Measurements from ENCODE around the gene GADL1. TPM values are rescaled to one million over a fixed set of nuclear protein-coding genes. Genes with fewer than 3 reads are reported as not detected.

Gene GADL1
- polyA plus RNA-seq, 4 donors = 2.8 to 4.3 (median 3.8) TPM

DNA sequence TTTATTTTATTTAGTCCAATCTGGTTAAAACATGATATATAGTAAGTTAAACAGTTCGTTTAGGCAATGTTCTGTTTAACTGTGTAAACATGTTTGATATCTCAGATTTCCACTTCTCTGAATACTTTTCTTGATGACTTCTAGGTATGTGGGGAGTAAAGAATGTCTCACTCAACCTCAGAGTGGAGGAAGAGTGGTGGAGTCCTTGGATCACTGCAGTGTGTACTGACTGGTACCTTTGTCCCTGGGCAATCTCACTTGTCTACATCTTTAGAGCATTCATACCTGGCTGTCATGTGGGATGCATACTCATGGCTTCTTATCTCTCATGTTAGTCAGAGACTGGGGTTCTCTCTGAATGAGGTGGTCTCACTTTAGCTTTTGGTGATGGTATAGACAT, 15.6 kb downstream of the GADL1 start:
- no peak for DNase-seq (ENCODE audit: low read depth in 4 of 4, low spot score in 3 of 4)

DNA sequence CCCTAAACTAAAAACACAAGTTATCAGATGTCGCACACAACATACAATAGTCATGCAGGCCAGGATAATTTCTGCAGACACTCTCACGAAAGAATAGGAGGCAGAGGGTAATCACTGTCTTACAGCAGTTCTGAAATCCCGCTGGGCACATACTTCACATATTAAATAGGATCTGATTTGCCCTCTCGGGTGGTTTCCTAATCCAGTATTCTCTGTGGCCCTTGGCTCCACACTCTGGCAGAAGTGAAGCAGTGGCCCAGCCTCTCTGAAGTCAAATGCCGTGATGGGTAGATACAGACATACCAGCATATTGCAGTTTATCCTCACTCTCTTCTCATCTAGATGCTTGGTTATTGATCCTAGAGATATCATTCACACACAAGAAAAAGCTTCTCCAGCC, 19.0 kb downstream of the GADL1 start:
- no peak for DNase-seq (ENCODE audit: low read depth in 4 of 4, low spot score in 3 of 4)

DNA sequence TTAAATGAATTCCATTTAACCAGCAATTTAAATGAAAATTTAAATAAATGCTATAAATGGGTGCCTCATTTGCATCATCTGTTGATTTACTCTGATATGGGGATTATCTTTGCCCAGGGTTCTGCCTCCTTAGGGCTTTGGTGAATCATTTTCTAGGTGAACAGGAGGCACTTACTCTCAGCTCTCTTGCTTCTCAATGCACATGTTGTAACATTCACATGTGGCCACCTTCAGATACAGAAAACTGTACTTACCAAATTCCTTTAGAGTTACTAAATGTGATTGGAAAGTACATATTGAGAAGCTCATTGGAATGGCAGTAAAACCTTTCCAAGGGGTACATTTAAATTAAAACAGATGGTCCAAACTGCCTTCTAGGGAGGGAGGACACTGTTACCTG, 20.8 kb downstream of the GADL1 start:
- no peak for DNase-seq (ENCODE audit: low read depth in 4 of 4, low spot score in 3 of 4)

DNA sequence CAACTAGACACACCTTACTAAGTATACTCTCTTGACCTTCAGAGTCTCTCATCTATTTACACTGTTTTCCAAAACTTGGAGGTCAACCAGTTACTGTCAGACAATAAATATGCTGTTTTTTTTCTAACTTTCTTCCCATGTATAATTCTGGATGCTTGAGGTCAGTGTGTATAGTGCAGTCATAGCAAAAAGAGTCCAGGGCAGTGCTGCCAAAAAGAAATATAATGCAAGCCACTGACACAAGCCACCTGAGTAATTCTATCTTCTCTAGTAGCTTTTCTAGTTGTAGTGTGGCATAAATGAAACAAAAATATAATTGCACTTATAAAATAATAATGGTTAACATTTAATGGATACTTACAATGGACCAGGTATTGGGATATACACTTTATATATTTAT, 21.6 kb downstream of the GADL1 start:
- no peak for DNase-seq (ENCODE audit: low read depth in 4 of 4, low spot score in 3 of 4)

DNA sequence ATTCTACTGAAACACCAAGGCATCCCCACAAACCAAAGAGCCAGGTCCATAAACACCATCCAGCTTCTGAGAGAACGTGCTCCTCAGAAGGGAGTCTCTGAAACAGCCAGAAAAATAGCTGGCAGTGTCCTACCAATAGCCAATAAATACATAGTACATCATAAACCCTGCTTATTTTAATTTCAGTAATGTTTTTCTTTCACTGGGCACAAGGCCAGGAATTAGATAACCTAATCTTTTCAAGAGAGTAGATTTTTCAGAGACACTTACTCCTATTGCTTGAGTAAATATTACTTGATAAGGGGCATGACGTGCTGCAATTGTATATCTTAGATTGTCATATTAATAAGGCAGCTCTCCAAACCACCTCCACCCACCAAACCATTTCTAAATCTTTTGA, 22.7 kb downstream of the GADL1 start:
- DNase-seq (ENCODE audit: low read depth in 4 of 4, low spot score in 3 of 4) = no peak

DNA sequence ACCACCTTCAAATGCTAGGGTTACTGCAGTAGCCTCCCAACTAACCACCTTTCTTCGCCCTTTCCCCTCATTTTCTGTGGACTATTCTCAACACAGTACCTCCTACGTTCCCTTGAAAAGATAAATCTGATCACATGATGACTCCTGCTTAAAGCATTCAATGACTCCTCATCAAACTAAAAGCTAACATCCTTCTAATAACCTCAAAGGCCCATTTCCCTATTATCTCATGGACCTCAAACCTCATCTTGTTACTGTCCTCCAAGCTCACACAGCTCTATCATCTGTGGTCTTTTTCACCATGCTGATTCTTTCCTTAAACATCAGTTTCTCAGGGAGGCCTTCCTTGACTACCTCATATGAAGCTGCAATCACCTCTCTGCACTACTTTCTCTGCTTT, 29.6 kb downstream of the GADL1 start:
- DNase-seq (ENCODE audit: low read depth in 4 of 4, low spot score in 3 of 4) = no peak

DNA sequence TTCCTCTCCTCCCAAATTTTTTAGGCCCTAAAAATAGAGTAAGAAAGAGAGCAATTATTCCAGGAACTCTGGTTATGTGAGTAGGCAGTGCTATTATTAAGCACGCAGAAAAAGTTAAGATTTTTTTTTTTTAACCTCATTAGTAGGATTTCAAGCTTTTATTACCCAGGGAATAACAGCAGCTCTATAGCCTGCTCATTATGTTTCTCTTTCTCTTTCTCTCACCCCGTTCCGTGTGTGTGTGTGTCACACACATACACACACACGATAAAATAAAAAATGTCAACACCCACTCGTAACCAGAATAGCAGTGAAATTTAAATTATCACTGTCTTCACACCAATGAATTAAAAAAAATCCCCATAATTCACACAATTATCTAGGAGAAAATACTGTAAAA, 30.3 kb downstream of the GADL1 start:
- no peak for DNase-seq (ENCODE audit: low read depth in 4 of 4, low spot score in 3 of 4)

DNA sequence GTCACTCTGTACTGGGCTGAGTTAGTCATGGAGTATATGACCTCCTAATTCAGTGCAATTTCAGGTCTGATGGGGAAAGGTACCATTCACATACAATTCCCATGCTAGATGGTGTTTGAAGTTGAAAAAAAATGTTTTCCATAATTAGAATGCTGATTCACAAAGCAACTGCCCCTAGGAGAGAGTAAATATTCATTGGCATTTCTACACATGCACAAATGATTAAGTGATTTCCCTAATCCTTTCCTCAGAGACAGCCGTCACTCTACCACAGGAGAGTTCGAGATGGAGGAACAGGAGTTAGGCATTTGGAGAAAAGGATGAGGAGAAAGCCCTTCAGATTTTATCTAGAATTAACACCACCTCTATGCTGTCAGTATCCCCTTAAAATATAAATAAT, 32.5 kb downstream of the GADL1 start:
- no peak for DNase-seq (ENCODE audit: low read depth in 4 of 4, low spot score in 3 of 4)

DNA sequence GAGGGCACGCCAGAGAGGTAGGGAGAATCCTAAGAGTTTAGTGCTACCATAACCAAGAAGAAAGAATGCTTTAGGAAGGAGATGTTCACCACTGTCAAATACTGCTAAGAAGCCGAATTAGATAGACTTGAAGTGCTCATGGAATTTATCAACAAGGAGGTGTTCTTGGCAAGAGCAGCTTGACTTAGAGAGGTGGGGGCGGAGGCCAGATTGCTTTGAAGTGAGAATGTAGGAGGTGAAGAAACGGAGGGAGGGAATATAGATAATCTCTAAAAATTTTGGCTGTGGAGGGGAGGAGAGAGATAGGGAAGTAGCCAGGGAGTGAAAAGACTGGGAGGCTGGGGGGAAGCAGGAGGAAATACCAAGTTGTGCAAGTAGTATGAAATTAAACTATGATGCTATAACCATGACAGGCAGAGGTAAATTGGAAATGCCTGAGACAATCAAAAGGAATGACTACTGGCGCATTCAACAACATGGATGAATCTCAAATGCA, 35.5 kb downstream of the GADL1 start:
- DNase-seq (ENCODE audit: low read depth in 4 of 4, low spot score in 3 of 4) = no peak

DNA sequence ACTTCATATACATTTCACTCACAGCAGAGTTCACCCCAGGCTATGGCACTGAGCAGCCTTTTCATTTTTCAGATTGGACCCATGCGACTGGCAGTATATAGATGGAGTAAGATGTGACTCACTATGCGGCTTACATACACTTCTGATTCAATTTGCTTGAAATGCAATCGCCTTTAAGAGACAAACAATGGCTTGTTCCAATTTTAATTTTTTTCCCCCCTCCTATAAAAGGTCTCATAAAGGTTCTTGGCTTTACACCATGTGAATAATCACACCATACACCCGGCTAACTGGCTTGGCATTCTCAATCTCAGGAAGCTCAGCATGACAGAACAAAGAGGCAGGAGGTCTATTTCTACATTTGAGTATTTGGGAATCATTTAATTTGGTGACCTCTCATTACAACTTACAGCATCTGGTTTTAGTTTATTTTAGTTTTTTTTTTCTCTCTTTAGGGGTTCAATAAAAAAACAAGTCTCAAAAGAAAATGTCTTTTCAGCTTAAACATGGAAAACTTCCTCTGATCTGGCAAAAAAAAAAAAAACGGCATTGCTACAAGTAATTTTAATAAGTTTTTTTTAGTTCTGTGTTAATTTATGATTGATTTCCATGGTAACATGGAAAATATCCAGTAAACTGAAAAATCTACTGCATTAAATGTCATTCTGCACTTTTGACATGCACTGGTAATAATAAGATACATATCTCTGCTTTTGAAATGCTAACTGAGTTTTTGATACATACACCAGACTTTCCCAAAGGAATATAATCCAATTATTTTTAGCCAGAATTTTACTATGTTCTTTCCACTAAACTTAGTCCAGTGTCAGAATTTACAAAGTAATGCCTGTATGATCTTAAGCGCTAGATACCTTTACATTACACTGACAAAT, 38.8 kb downstream of the GADL1 start:
- no peak for DNase-seq (ENCODE audit: low read depth in 4 of 4, low spot score in 3 of 4)

DNA sequence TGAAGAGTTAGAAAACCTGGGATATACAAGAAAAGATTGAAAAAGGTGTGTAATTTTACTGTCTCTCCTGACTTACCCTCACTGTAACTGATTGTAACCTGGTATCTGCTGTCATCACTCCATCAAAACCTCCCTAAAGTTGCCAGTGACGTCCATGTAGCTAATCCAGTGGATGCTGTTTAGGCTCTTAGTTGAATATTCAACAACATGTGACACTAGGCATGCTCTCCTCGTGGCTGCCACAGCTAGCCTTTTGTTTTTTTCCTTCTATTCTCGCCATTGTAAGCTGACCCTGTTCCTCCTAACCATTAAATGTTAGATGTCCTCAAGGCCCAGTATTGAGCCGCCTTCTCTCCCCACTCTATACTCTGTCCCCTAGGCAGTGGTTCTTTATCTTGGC, 41.6 kb downstream of the GADL1 start:
- DNase-seq (ENCODE audit: low read depth in 4 of 4, low spot score in 3 of 4) = no peak

DNA sequence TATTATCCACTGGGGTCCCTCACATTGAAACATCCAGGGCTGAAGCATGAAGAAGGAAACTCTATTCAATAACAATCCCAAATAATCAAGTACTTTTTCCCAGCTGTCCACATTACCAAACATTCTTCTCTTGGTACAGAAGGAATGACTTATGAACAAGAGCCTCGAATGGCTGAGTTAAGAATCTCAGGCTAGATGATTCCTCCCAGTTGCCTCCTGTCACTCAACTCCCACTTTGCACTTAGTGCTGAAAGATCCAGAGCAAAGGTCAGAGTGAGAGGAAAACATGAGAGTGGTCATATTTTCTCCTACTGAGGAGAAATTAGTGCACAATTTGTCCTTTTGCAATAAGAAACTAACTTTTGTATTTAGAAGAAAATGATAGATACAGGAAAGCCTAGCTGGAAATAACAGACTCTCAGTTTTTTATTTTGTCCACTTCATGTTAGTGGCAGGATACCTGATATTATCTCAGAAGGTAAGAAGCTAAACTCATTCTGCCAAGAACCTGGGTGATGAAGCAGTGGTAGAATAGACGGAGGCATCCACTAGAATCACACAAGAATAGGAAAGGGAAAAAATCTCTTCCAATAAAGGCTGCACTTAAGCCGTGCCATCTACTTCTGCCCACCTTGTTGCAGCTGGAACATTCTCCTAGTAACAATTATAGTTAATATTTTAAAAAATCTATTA, 46.2 kb downstream of the GADL1 start:
- no peak for DNase-seq (ENCODE audit: low read depth in 4 of 4, low spot score in 3 of 4)

DNA sequence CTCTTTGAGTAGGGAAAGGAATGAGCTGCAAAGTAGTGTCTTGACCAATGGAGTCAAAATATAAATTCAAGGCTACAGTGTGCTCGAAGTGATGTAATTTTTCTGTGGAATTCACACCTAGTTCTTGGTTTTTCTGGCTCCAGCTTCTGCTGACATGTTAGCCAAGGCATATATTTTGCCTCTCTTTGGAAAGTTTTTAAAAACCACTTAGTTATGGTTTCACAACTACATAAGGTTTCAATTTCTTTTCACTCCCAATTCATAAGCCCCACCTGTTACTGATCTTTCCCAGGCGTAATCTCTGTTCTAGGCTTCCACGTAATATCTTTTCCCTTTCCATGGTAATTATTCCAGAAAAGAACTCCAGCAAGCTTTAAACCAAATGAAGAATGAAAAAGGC, 46.9 kb downstream of the GADL1 start:
- no peak for DNase-seq (ENCODE audit: low read depth in 4 of 4, low spot score in 3 of 4)

DNA sequence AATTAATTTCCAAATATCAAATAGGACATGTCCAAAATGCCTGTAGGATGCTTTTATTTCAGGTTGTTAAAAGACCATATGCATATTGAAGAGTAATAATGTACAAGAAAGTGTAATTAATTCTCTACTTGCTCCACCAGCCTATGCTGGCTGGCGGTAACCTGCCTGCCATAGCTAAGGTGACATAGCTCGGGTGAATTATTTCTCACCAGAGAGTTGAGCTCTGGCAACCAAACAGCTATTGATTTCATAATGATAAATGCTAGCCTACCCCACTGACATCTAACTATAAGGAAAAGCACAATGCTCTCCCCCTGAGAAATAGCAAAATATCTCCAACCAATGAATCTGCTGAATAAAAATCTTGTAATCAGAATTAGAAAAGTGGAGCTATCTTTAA, 48.9 kb downstream of the GADL1 start:
- DNase-seq (ENCODE audit: low read depth in 4 of 4, low spot score in 3 of 4) = no peak

DNA sequence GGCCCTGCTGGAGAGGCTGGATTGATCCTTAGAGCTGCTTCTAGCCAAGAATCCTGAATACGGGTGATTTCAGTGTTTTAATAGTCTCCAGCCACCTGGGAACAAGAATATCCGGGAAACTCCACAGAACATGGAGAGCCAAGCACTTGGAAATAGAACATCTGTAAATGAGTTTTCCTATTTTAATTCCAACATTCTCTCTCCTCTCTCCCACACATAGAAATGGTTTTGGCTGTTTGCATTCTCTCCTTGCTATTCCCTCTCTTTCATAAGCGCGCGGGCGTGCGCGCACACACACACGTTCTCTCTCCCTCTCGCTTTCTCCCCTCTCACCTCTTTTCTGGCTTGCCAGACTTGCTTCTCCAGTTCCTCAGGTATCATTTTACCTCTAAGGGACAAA, 50.6 kb downstream of the GADL1 start:
- DNase-seq (ENCODE audit: low read depth in 4 of 4, low spot score in 3 of 4) = no peak

DNA sequence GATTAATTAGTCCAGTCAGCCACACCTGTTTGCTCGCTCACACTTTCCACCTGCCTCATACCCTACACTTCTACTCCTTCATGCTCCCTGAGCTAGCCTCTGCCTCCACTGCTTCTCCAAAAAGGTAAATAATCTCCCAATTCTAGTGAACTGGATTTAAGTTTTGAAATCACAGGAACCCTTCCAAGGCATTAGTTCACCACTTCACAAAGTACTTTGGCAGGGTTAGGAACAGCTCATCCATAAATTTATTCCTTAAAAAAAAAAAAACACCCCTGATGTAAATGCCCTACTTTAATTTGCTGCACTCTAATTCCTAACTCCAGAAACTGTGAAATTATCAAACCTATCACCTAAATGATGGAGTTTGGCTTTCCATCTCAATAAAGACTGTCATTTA, 58.3 kb downstream of the GADL1 start:
- no peak for DNase-seq (ENCODE audit: low read depth in 4 of 4, low spot score in 3 of 4)

DNA sequence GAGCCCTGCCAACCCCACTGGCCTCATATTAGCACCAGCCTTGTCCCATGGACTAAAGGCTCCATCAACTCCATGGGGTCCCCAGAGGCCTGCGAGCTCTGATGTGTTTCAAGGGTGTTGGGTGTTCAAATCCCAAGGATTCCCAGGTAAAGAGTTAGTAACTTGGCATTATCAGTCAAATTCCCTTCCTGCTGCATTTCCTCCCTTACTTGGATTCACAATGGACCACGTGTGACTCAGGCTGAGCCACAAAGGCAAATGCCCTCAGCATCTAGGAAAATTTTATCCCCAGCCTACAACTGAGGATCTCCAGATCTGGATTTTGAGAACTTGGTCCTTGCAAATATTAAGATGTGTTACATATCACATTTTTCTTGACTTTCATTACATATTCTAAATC, 58.8 kb downstream of the GADL1 start:
- no peak for DNase-seq (ENCODE audit: low read depth in 4 of 4, low spot score in 3 of 4)

DNA sequence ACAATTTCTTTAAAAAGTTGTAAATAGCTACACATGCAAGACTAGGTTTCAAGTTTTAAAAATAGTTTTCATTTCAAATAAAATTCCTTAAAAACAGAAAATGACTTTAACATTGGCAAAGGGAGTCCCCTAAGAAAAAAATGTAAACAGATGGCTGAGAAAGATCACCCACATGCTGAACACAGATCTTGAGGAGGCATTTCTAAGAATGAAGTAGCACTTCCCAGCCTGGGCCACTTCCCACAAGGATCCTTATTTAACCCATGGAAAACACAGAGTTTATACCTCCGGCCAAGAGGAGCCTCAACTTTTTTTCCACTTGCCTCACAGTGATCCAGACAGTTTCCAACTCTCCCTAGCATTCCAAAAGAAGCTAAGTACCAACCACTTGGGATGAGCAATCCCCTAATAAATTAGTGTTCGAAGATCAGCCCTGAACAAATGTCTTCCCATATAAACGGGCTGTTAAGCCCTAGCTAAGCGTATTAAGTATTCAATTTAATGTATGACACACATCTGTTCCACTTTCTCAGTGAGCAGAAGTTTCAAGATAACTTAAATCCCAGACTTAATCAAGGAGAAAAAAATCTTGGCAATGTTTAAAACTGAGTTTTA, 61.4 kb downstream of the GADL1 start:
- DNase-seq (ENCODE audit: low read depth in 4 of 4, low spot score in 3 of 4) = no peak

DNA sequence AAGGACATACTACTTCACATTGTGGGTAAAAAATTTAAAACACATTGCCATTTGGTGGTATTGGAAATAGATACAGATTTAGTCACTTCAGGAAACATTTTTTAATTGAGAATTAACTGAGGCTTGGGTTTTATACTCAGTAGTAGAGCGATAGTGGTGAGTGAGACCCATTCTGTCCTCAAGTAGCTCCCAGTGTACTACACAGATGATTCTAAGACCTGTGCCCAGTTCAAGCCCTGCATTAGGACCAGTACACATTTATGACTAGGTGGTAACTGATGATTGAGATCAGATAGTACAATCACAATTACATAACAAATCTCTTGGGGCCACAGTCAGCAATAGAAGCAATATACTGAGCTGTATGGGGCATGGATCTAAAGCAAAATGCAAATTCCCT, 67.4 kb downstream of the GADL1 start:
- DNase-seq (ENCODE audit: low read depth in 4 of 4, low spot score in 3 of 4) = no peak

DNA sequence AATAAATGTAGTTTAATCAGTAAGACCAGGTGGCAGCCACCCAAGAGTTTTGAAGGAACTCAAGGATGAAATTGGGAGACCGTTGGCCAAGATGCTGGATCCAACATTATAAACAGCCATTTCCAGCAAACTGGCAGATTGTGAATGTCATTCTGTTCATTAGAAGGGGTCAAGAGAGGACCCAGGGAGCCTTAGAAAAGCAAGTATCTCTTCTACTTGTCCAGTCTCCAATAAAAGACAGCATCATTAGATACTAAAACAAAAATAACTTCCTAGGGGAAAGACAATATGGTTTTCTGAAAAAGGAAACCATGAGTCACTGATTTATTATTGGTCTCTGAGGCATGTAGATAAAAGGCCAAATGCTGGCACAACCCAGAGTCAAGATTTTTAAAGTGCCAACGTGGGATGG, 67.9 kb downstream of the GADL1 start:
- DNase-seq (ENCODE audit: low read depth in 4 of 4, low spot score in 3 of 4) = no peak

DNA sequence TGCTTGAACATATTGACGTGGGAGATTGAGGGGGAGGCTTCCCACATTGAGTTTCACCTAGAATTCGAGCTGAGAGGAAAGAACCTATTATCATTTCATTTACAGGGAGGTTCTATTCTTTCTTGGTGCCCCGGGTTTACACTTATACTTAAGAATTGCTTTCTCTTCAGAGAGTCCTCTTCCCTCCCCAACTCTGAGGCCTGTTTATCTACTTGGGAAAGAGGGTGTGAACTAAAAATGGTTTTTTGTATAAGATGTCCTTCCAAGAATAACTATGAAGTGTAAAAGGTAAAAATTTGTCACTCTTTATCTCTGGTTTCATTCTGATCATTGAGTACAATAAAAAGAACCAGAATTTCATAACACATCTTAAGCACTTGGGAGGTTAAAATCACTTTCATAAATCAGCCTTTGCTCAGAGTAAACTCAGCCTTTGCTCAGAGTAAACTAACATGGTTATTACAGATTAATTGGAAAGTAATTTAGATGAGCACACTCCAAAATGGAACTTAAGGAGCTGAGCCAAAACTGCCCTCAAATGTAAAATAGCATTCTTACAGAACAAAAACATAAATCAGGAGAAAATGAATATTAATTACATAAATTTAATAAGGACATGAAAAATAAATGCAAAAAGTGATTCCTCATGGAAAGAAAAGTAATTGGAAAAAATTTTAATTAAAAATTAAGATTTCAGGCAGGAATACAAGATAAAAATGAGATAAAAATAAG, 75.2 kb downstream of the GADL1 start:
- no peak for DNase-seq (ENCODE audit: low read depth in 4 of 4, low spot score in 3 of 4)
